CD4-positive, alpha-beta T cell treated with Interleukin-15 for 4 hours (primary cell): Measurements from ENCODE around the gene TMEM63A.

Experiments used
- DNase-seq: peaks from one replicate; pipeline ENCODE4 v3.0.0-alpha.2; 2020; ENCODE audit warnings: low spot score

TMEM63A gene

DNA sequence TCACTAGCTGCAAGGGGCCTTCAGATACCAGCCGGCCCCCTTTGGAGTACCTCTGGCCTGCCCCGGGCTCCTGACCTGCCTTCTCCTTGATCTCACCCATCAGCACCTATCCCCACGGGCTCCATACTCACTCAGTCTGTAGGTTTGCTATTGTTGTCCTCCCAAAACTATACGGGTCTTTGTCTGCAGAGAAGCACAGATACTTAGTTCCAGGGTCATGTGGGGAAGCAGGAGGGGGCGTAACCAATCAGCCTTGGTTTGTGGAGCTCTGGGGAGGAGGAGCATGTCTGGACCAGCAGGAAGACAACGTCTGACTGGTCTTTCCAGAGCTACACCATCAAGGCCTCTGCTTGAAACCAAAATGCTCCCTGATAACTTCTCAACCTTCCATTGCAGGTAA, 15.2 kb downstream of the TMEM63A start:
- DNase-seq: no peak

- DNase-seq: peak; percentile 75
Measured at GRCh38 chr1:225866061-225866837, 15.9 kb downstream of the TMEM63A start.

GRCh38 chr1:225865514-225865913, 16.7 kb downstream of the TMEM63A start:
- DNase-seq: no peak

GRCh38 chr1:225863167-225863566, 19.0 kb downstream of the TMEM63A start:
- DNase-seq: no peak

DNA sequence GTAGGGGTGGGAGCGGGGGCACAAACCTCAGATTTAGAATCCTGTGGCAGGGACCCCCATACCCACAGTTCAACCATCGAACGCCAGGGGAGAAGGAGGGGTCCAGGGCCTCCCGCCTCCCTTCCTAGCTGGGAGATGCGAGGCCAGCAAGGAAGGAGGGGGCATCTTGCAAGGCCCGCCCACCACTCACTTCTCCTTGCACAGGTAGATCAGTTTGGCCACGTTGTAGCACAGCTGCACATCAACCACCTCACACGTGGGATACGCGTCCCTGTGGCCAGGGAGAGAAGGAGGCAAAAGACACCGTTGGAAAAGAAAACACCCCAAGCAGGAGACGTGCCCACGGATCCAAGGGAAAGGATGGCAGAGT, 19.6 kb downstream of the TMEM63A start:
- DNase-seq: no peak

- no peak for DNase-seq
Measured at GRCh38 chr1:225861834-225862580, 20.2 kb downstream of the TMEM63A start.

- no peak for DNase-seq
Measured at GRCh38 chr1:225860876-225861441, 21.2 kb downstream of the TMEM63A start.

- DNase-seq: no peak
Measured at GRCh38 chr1:225860107-225860506, 22.1 kb downstream of the TMEM63A start.

DNA sequence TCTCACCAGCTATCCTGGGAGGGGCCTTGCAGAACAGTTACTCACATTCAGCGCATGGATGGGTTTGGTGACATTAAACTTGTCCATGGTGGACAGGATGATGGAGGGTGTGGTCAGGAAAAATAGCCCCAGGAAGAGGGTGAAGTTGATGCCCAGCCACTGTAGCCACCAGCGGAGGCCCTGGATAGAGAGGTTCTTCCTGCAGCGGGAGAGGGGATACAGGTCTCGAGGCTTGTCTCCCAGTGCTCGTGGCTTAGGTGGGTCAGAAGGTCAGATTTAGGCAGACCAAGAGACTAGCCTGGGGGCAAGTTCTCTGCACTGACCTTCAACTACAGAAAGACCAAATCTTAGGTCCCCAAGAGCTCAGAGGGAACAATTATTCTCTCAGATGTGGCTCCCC, 23.0 kb downstream of the TMEM63A start:
- no peak for DNase-seq

DNA sequence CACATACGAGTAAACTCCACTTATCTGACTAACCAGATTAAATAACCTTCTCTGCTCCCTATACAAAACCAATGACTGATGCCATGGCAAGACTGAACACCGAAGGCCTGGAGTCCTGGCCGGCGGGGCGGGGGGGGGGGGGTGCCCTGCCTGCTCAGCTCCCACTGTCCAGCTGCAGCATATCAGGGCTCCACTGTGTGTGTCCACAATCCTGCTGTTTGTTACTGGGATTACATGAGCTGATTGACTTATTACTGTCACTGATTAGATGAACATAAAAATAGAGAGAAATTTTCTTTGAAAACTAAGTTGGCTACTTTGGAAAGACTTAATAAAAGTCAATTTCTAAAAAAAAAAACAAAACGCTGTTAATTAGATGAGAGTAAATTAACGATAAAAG, 24.9 kb downstream of the TMEM63A start:
- no peak for DNase-seq

DNA sequence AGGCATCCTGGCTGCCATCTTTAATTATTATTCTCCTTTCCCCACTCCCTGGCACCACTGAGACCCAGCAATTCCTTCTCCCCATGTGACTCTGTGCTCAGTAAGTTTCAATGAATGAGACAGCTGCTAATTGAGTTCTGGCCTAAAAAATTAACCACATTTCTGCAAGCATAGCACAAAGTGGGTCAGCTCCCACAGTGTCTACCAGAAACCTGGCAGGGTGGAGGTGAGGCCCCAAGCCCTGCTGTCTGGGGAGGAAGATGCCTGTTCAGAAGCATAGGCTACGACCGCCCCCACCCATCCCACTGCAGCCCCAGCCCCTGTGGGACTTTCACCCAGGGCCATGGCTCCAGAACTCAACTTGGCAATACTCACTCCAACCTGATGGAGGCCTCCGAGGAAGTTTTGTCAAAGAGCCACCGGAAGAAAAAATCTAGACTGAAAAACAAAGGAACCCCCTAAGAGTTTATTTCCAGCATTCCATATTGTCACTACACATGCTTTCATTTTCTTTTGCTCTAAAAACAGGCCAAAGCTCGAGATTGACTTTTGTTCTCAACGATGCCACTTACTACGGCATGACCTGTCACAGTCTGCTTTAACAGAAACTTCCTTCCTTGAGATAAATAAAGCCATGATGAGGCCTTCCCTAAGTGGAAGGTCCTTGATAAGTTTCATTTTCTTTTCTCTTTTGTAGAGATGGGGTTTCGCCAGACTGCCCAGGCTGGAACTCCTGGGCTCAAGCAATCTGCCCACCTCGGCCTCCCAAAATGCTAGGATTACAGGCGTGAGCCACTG, 26.5 kb downstream of the TMEM63A start:
- no peak for DNase-seq

- no peak for DNase-seq
Measured at GRCh38 chr1:225853441-225853840, 28.7 kb downstream of the TMEM63A start.

GRCh38 chr1:225852413-225853124, 29.6 kb downstream of the TMEM63A start:
- DNase-seq: no peak

DNA sequence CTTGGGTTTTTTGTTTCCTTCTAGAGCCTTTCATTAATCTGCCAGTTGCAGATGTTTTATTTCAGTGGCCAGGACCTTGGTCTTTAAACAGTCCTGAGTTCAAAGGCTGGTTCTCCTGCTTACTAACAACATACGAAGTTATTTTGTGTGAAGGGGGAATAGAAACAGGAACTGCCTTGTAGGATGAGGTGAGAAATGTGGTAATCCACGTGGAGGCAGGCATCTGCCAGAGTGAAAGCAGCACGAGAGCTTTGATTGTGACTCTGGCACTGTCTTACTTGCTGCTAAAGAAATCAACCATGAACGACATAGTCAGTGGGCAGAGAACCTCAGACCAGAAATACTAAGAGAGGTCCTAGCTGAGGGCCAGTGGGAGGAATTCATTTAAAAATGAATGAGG, 30.4 kb downstream of the TMEM63A start:
- no peak for DNase-seq

DNA sequence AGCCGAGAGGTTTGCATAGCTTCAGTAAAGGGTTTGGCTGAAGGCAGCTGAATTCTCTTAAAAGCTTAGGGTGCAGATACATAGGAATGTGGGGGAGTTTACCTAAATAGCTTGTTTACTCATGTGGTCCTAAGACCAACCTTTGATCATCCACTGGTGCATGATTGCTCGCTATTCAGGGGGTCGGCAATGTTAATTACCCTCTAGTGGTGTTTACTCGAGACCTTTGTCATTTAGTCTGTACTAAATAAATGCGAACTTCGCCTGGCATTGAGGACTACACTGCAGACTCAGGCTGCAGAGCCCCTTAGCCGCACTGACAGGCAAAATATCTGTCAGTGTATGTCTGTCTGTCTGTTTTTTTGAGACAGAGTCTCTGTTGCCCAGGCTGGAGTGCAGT, 31.8 kb downstream of the TMEM63A start:
- DNase-seq: no peak

- peak; percentile 25 for DNase-seq
Measured at GRCh38 chr1:225849925-225850324, 32.3 kb downstream of the TMEM63A start.

DNA sequence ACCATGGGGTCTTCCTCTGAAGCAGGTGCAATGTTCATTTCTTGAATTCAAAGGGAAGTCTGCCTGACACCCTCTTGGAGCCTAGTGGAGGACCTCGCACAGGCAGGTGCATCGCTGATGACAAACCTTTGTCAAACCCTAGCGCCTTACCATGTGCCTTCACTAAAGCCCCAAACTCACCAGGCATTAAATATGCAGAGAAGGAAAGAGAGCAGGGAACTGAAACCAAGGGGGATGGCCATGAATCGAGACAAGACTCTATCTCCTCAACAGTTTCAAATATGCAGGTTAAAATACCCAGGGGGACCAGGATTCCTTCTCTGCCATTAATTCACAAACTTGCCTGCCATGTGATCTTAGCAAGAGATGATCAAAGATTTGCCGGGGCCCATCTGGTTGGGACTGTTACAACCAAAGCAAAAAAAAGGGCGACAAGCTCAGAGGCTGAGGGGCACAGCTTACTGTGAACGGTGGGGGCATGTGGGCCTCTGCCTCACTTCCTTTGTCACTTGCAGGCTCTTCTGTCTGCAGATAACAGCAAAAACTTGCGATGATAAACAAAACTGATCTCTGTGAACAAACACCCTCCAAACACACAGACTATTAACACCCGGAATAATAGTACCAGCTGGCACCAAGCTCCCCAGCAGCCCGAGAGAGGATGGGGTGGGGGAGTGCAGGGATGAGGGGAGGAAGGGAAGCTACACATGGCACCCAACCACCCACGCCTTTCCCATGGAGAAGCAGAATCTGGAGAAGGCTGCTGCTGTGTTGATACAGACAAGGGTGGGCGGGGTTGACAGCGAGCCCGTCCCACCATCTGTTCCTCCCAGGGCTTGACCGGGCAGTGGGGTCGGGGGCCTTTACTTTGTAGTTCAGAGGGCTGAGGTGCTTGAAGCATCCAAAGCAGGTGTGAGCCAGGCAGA, 33.9 kb downstream of the TMEM63A start:
- DNase-seq: no peak

- DNase-seq: no peak
Measured at GRCh38 chr1:225847610-225848009, 34.6 kb downstream of the TMEM63A start.

- no peak for DNase-seq
Measured at GRCh38 chr1:225846331-225847310, 35.6 kb downstream of the TMEM63A start.
